SK-N-SH (cell line): ENCODE data around the gene PPP1R16B. TPM values are rescaled to one million over a fixed set of nuclear protein-coding genes. Genes with fewer than 3 reads are reported as not detected.

Experiments used
- CTCF ChIA-PET: fragments of 300-600, 350-600 bp; formaldehyde crosslinking; extraction: SDS; loops from one replicate; lab custom pipeline; 2021; lab: Yijun Ruan, JAX
- POLR2A ChIA-PET: fragments of 350-600 bp; sonication (Branson Sonifier 250); formaldehyde crosslinking; extraction: SDS; loops from one replicate; lab custom pipeline; 2020; ENCODE audit warnings: antibody characterized with exemption, inconsistent platforms; lab: Yijun Ruan, JAX
- DNase-seq: peaks from one replicate; pipeline ENCODE4 v3.0.0; 2012
- H2AFZ ChIP-seq: fragments of 200-600 bp; sonication (generic); 2 replicates; pipeline ENCODE4 v1.8.1; 2016; ENCODE audit warnings: antibody characterized with exemption, mild to moderate bottlenecking, low read depth
- H3F3A ChIP-seq: fragments of 200-600 bp; sonication (generic); replicated peaks from 2 replicates; pipeline ENCODE3; 2016; ENCODE audit warnings: antibody characterized with exemption, mild to moderate bottlenecking; ENCODE audit not compliant: insufficient read depth
- H3K27ac ChIP-seq, 2 experiments: fragments of 200-500 bp in 1 of 2; fragments of 200-600 bp in 1 of 2; sonication (Bioruptor generic) in 1 of 2; sonication (generic), shearing (Covaris generic) in 1 of 2; 2 replicates each; pipeline versions ENCODE4 v1.5.1 to v1.6.1; 2014 to 2016; ENCODE audit warnings: low read depth in 2 of 2, inconsistent platforms in 1 of 2, low read length in 1 of 2, mild to moderate bottlenecking in 1 of 2, mixed read lengths in 1 of 2
- H3K27me3 ChIP-seq: fragments of 200-600 bp; sonication (generic), shearing (Covaris generic); 2 replicates; pipeline ENCODE4 v1.6.1; 2016; ENCODE audit warnings: mixed run types; ENCODE audit not compliant: insufficient read depth
- H3K36me3 ChIP-seq, 2 experiments: fragments of 200-500 bp in 1 of 2; fragments of 200-600 bp in 1 of 2; sonication (Bioruptor generic) in 1 of 2; sonication (generic) in 1 of 2; replicated peaks in 1 of 2; 2 replicates each; pipeline versions ENCODE3 to v1.5.1; 2014 to 2016; ENCODE audit warnings: low read length in 1 of 2, mild to moderate bottlenecking in 1 of 2; ENCODE audit not compliant: insufficient read depth in 2 of 2, control insufficient read depth in 1 of 2
- H3K4me1 ChIP-seq, 2 experiments: fragments of 200-500 bp in 1 of 2; fragments of 200-600 bp in 1 of 2; sonication (Bioruptor generic) in 1 of 2; sonication (generic), shearing (Covaris generic) in 1 of 2; 2 replicates each; pipeline versions ENCODE4 v1.5.1 to v1.6.1; 2014 to 2016; ENCODE audit warnings: low read depth in 1 of 2, low read length in 1 of 2, mixed run types in 1 of 2; ENCODE audit not compliant: insufficient read depth in 2 of 2, control insufficient read depth in 1 of 2
- H3K4me2 ChIP-seq: fragments of 200-600 bp; sonication (generic), shearing (Covaris generic); 2 replicates; pipeline ENCODE4 v1.6.1; 2017; ENCODE audit warnings: mixed run types
- H3K4me3 ChIP-seq, 2 experiments: fragments of 200-500 bp in 1 of 2; fragments of 200-600 bp in 1 of 2; sonication (Bioruptor generic) in 1 of 2; sonication (generic), shearing (Covaris generic) in 1 of 2; 2 replicates each; pipeline versions ENCODE4 v1.5.1 to v1.8.1; 2014 to 2016; ENCODE audit warnings: low read depth in 2 of 2, inconsistent platforms in 1 of 2, low read length in 1 of 2, mild to moderate bottlenecking in 1 of 2, mixed read lengths in 1 of 2, moderate library complexity in 1 of 2
- H3K79me2 ChIP-seq: fragments of 200-600 bp; sonication (generic); 2 replicates; pipeline ENCODE4 v1.8.1; 2017; ENCODE audit warnings: mild to moderate bottlenecking; ENCODE audit not compliant: insufficient read depth
- H3K9ac ChIP-seq: fragments of 200-600 bp; sonication (generic); 2 replicates; pipeline ENCODE4 v1.6.1; 2017; ENCODE audit warnings: mixed run types
- H3K9me2 ChIP-seq: fragments of 200-600 bp; sonication (generic); 2 replicates; pipeline ENCODE4 v1.6.1; 2017; ENCODE audit warnings: mixed run types
- H3K9me3 ChIP-seq: fragments of 200-600 bp; sonication (generic); 2 replicates; pipeline ENCODE4 v1.6.1; 2017; ENCODE audit warnings: mixed run types, mild to moderate bottlenecking, moderate library complexity
- H4K20me1 ChIP-seq: fragments of 200-600 bp; sonication (generic); 2 replicates; pipeline ENCODE4 v1.6.1; 2017; ENCODE audit warnings: mild to moderate bottlenecking, mixed run types; ENCODE audit not compliant: insufficient read depth
- ELF1 ChIP-seq: IDR thresholded peaks from 2 replicates; pipeline ENCODE4 v1.4.0; 2012
- EP300 ChIP-seq, 2 experiments: IDR thresholded peaks; 2 replicates each; pipeline versions ENCODE4 v1.4.0 to v1.6.1; 2012; ENCODE audit warnings: borderline replicate concordance in 1 of 2, low read depth in 1 of 2, low read length in 1 of 2
- EZH2phosphoT487 ChIP-seq: fragments of 200-600 bp; sonication (generic); IDR thresholded peaks from 2 replicates; pipeline ENCODE4 v1.6.1; 2017; ENCODE audit warnings: low read depth, mixed run types, mild to moderate bottlenecking, antibody characterized with exemption, moderate library complexity, borderline replicate concordance
- FOXM1 ChIP-seq: IDR thresholded peaks from 2 replicates; pipeline ENCODE4 v1.4.0; 2012; ENCODE audit warnings: low read depth, mild to moderate bottlenecking
- MAX ChIP-seq: IDR thresholded peaks from 2 replicates; pipeline ENCODE4 v1.4.0; 2012; ENCODE audit warnings: low read depth
- MEF2A ChIP-seq: IDR thresholded peaks from 2 replicates; pipeline ENCODE4 v1.4.0; 2012; ENCODE audit warnings: low read depth, borderline replicate concordance
- MXI1 ChIP-seq: IDR thresholded peaks from 2 replicates; pipeline ENCODE4 v1.6.1; 2012; ENCODE audit warnings: mild to moderate bottlenecking, low read depth, low read length, improper control_type of control experiment
- PBX3 ChIP-seq: IDR thresholded peaks from 2 replicates; pipeline ENCODE4; 2012
- REST ChIP-seq: IDR thresholded peaks from 2 replicates; pipeline ENCODE4 v1.6.1; 2012; ENCODE audit warnings: mild to moderate bottlenecking, low read depth, low read length, moderate library complexity
- RFX5 ChIP-seq: IDR thresholded peaks from 2 replicates; pipeline ENCODE4 v1.6.1; 2012; ENCODE audit warnings: mild to moderate bottlenecking, improper control_type of control experiment, low read length
- RXRA ChIP-seq: IDR thresholded peaks from 2 replicates; pipeline ENCODE4 v1.4.0; 2012; ENCODE audit warnings: low read depth, mild to moderate bottlenecking, borderline replicate concordance
- TAF1 ChIP-seq: IDR thresholded peaks from 2 replicates; pipeline ENCODE4 v1.6.1; 2012; ENCODE audit warnings: low read depth, mild to moderate bottlenecking, low read length, moderate library complexity, borderline replicate concordance
- TEAD4 ChIP-seq: IDR thresholded peaks from 2 replicates; pipeline ENCODE4 v1.4.0; 2012; ENCODE audit warnings: mild to moderate bottlenecking, borderline replicate concordance; ENCODE audit not compliant: insufficient read depth
- WGBS: methylation state at CpG from one replicate; pipeline ENCODE4 v1.1.6; 2017; ENCODE audit warnings: low lambda C conversion rate; 5-methylcytosine and 5-hydroxymethylcytosine counted together
- polyA plus RNA-seq, 3 experiments: library from polyadenylated mRNA; depleted of rRNA; stranded (reverse); fragments of >200 nt; gene quantifications; 2 replicates each; pipeline ENCODE4 v1.2.3, GENCODE V29; 2012

Gene PPP1R16B
- polyA plus RNA-seq, 1 of the 3 experiments (the other 2 are of a cell fraction), result 0.28 TPM

- no peaks in the 10 kb centered on the region for H3K79me2 ChIP-seq
- H3K27ac ChIP-seq, result no peak overlapping the region
- no peak overlapping the region for H3K4me2 ChIP-seq
- ChIA-PET CTCF (interaction anchor here (1.2 to 1.6 kb wide), 4 partner anchors 12 to 25 kb away, joined by 3 to 5 read pairs (median 4); no protein-coding TSS in a partner anchor), POLR2A (interaction anchor here (1.1 kb wide), 1 partner anchor 34 kb away, joined by 3 read pairs; no protein-coding TSS in a partner anchor)
- no peaks in the 10 kb centered on the region for H3K9me2 ChIP-seq
- 61% methylated on average over 8 of the region's 8 CpGs for WGBS
- peaks cover 0 to 2% of the 10 kb centered on the region in 2 experiments; a peak in 1 of 4 replicates for H3K4me1 ChIP-seq
- TF ChIP-seq MXI1, result no peak
- TF ChIP-seq RXRA, result no peak
- TF ChIP-seq TEAD4, result no peak
- no peak for TF ChIP-seq PBX3
- TF ChIP-seq MAX, result no peak
- TF ChIP-seq FOXM1, result no peak
- no peak for TF ChIP-seq EP300 (IDR thresholded peaks at IDR 0.05; ENCODE audit: borderline replicate concordance in 1 of 2, low read depth in 1 of 2, low read length in 1 of 2)
- no peak for TF ChIP-seq REST
- TF ChIP-seq MEF2A, result no peak
- TF ChIP-seq ELF1, result no peak
- no peak for TF ChIP-seq TAF1
- TF ChIP-seq EZH2phosphoT487, result no peak
- TF ChIP-seq RFX5, result no peak
- H3K36me3 ChIP-seq, result no peaks in the 10 kb centered on the region
- no peak for DNase-seq
- H4K20me1 ChIP-seq, result no peaks in the 10 kb centered on the region
- no peaks in the 10 kb centered on the region for H3K9me3 ChIP-seq
- H2AFZ ChIP-seq, result no peak overlapping the region
- no peak overlapping the region for H3K9ac ChIP-seq
- 0 out of 2 replicates have a peak, but pooled peaks cover 10% of the 10 kb centered on the region for H3K27me3 ChIP-seq
- H3F3A ChIP-seq, result no peaks in the 10 kb centered on the region
- H3K4me3 ChIP-seq, result no peak overlapping the region
Observed at GRCh38 chr20:38840894-38841470, 35.5 kb downstream of the PPP1R16B start.
